MCF 10A (cell line): Measurements from ENCODE around the gene ANGPTL5. TPM values are rescaled to one million over a fixed set of nuclear protein-coding genes. Genes with fewer than 3 reads are reported as not detected.

ENCODE experiments used
- BruUV-seq: library from RNA; stranded (reverse); fragments of 400-500 nt; replicated peaks from 2 replicates; lab custom pipeline; 2021; lab: Mats Ljungman, UMichigan
- CTCF ChIA-PET: fragments of 300-600 bp; sonication (Branson Sonifier 250); formaldehyde crosslinking; extraction: SDS; loops from one replicate; lab custom pipeline; 2021; ENCODE audit warnings: antibody characterized with exemption, inconsistent platforms; lab: Yijun Ruan, JAX
- POLR2A ChIA-PET: fragments of 300-600, 350-650 bp; sonication (Branson Sonifier 250); formaldehyde crosslinking; extraction: SDS; loops from one replicate; lab custom pipeline; 2020; ENCODE audit warnings: antibody characterized with exemption, inconsistent platforms; lab: Yijun Ruan, JAX
- DNase-seq: peaks from one replicate; pipeline ENCODE4 v3.0.0-alpha.2; 2018; ENCODE audit not compliant: unreplicated experiment
- H3K27ac Mint-ChIP-seq: one replicate; pipeline ENCODE4 v1.8.0; 2022; ENCODE audit warnings: mild to moderate bottlenecking, low read depth, mixed read lengths; ENCODE audit not compliant: unreplicated experiment
- H3K27me3 Mint-ChIP-seq: one replicate; pipeline ENCODE4 v1.8.0; 2022; ENCODE audit warnings: mixed read lengths; ENCODE audit not compliant: insufficient read depth, unreplicated experiment
- H3K36me3 Mint-ChIP-seq: one replicate; pipeline ENCODE4 v1.8.0; 2022; ENCODE audit warnings: mild to moderate bottlenecking, moderate library complexity, mixed read lengths; ENCODE audit not compliant: insufficient read depth, unreplicated experiment
- H3K4me1 Mint-ChIP-seq: one replicate; pipeline ENCODE4 v1.8.0; 2022; ENCODE audit warnings: mixed read lengths; ENCODE audit not compliant: insufficient read depth, unreplicated experiment
- H3K4me3 Mint-ChIP-seq: one replicate; pipeline ENCODE4 v1.8.0; 2022; ENCODE audit warnings: mild to moderate bottlenecking, moderate library complexity, mixed read lengths; ENCODE audit not compliant: unreplicated experiment
- H3K9me3 Mint-ChIP-seq: one replicate; pipeline ENCODE4 v1.8.0; 2022; ENCODE audit warnings: mixed read lengths; ENCODE audit not compliant: unreplicated experiment
- intact Hi-C: fragments of 100-400 bp; cut with micrococcal nuclease; formaldehyde crosslinking; loops from 2 replicates; pipeline ENCODE4 v1.14.1; 2022
- total RNA-seq: library from RNA; stranded (reverse); gene quantifications from 2 replicates; pipeline ENCODE4 v1.2.3, GENCODE V29; 2022
- TF ChIP-seq, protein P1 (sequence below): fragments of 200-600 bp; IDR thresholded peaks from one replicate; pipeline ENCODE4 v1.8.0; 2022; ENCODE audit warnings: antibody characterized with exemption, mild to moderate bottlenecking; ENCODE audit not compliant: unreplicated experiment

ANGPTL5 gene
- total RNA-seq, 1 experiment from 2014 or later: not detected

GRCh38 chr11:101920992-101921391, 4.7 kb upstream of the ANGPTL5 start:
- H3K4me3 Mint-ChIP-seq: no peak overlapping the region
- no TSS peak for BruUV-seq
- H3K27me3 Mint-ChIP-seq: no peaks in the 10 kb centered on the region
- no peaks in the 10 kb centered on the region for H3K9me3 Mint-ChIP-seq
- H3K27ac Mint-ChIP-seq: no peak overlapping the region
- POLR2A ChIA-PET: no interaction called here
- intact Hi-C loops: no loop called here
- TF ChIP-seq, protein P1, sequence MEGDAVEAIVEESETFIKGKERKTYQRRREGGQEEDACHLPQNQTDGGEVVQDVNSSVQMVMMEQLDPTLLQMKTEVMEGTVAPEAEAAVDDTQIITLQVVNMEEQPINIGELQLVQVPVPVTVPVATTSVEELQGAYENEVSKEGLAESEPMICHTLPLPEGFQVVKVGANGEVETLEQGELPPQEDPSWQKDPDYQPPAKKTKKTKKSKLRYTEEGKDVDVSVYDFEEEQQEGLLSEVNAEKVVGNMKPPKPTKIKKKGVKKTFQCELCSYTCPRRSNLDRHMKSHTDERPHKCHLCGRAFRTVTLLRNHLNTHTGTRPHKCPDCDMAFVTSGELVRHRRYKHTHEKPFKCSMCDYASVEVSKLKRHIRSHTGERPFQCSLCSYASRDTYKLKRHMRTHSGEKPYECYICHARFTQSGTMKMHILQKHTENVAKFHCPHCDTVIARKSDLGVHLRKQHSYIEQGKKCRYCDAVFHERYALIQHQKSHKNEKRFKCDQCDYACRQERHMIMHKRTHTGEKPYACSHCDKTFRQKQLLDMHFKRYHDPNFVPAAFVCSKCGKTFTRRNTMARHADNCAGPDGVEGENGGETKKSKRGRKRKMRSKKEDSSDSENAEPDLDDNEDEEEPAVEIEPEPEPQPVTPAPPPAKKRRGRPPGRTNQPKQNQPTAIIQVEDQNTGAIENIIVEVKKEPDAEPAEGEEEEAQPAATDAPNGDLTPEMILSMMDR: no peak
- no peak for DNase-seq
- no peaks in the 10 kb centered on the region for H3K36me3 Mint-ChIP-seq
- CTCF ChIA-PET: interaction anchor here (0.5 kb wide), 1 partner anchor 73 kb away, joined by 3 read pairs; no protein-coding TSS in a partner anchor
- H3K4me1 Mint-ChIP-seq: peaks cover 20% of the 10 kb centered on the region

DNA sequence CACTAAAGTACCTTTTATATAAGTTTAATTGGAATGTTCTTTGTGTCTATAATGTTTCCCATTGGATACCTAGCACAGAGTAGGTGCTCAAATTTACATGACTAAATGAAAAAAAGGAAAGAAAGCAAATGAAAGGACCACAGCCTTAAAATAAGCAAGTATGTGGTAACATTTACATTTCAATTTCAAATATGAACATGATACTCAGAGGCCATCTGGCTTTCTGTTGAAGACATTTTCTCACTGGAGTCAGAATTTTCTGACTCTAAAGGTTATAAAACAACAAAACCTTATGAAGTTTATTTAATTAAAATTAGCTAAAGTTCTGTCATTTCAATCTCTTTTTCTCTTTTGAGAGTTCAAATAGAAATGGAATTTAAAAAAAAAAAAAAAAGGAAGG, 904 bp upstream of the ANGPTL5 start:
- CTCF ChIA-PET: interaction anchor here (0.7 kb wide), 1 partner anchor 352 kb away, joined by 3 read pairs; no protein-coding TSS in a partner anchor
- Mint-ChIP-seq H3K27me3 (no peaks in the 10 kb centered on the region), H3K36me3 (peaks cover 4% of the 10 kb centered on the region), H3K9me3 (no peaks in the 10 kb centered on the region), H3K27ac (no peak overlapping the region), H3K4me1 (peaks cover 26% of the 10 kb centered on the region), H3K4me3 (no peak overlapping the region)
- intact Hi-C loops: loop anchor here (5.0 kb wide), 1 partner anchor 55 kb away; no protein-coding TSS in a partner anchor
- DNase-seq: no peak
- POLR2A ChIA-PET: interaction anchor here (0.8 kb wide), 1 partner anchor 836 kb away, joined by 4 read pairs; no protein-coding TSS in a partner anchor
- TF ChIP-seq, protein P1: no peak
- BruUV-seq: no TSS peak

GRCh38 chr11:101915791-101916291, 481 bp downstream of the ANGPTL5 start:
- peak overlapping the region; percentile 98 for H3K27ac Mint-ChIP-seq
- H3K27me3 Mint-ChIP-seq: no peaks in the 10 kb centered on the region
- H3K36me3 Mint-ChIP-seq: peaks cover 4% of the 10 kb centered on the region
- H3K4me1 Mint-ChIP-seq: peaks cover 26% of the 10 kb centered on the region
- ChIA-PET POLR2A (interaction anchor here (0.7 to 2.5 kb wide), 7 partner anchors 50 to 353 kb away, joined by 3 to 18 read pairs (median 7); no protein-coding TSS in a partner anchor), CTCF (interaction anchor here (0.7 to 2.2 kb wide), 4 partner anchors 59 to 353 kb away, joined by 3 to 7 read pairs (median 4); no protein-coding TSS in a partner anchor)
- intact Hi-C loops: loop anchor here (1.0 to 5.0 kb wide), 4 partner anchors 54 to 352 kb away; partner anchors contain the start of gene YAP1
- no peaks in the 10 kb centered on the region for H3K9me3 Mint-ChIP-seq
- peak; percentile 38 for DNase-seq
- TF ChIP-seq, protein P1: no peak
- H3K4me3 Mint-ChIP-seq: peak overlapping the region; percentile 96
- BruUV-seq: no TSS peak

GRCh38 chr11:101914738-101915426, 1.4 kb downstream of the ANGPTL5 start, which contains the start of gene CEP126:
Gene CEP126 (plus strand): TSS chr11:101915010. CDS start chr11:101915285, 275 bp downstream.
- Mint-ChIP-seq H3K9me3 (no peaks in the 10 kb centered on the region), H3K36me3 (peaks cover 4% of the 10 kb centered on the region)
- no TSS peak for BruUV-seq

More at GRCh38 chr11:101914738-101915426, 1.4 kb downstream of the ANGPTL5 start, which contains the start of gene CEP126:
- ChIA-PET POLR2A (interaction anchor here (0.6 to 2.5 kb wide), 20 partner anchors 9 to 354 kb away, joined by 3 to 18 read pairs (median 4); no protein-coding TSS in a partner anchor), CTCF (interaction anchor here (0.5 to 2.2 kb wide), 18 partner anchors 10 to 1272 kb away, joined by 3 to 12 read pairs (median 4); no protein-coding TSS in a partner anchor)
- peak within 1 kb of the TSS; percentile 96 for H3K4me3 Mint-ChIP-seq
- DNase-seq: peak; percentile 92
- H3K27ac Mint-ChIP-seq: peak within 1 kb of the TSS; percentile 98
- intact Hi-C loops: loop anchor here (1.0 to 5.0 kb wide), 4 partner anchors 53 to 353 kb away; partner anchors contain the start of gene YAP1
- TF ChIP-seq, protein P1: peak; percentile 27
- H3K4me1 Mint-ChIP-seq: peaks cover 33% of the 10 kb centered on the region
- no peaks in the 10 kb centered on the region for H3K27me3 Mint-ChIP-seq
